K562 (cell line): ENCODE results near the gene ARV1. TPM values are rescaled to one million over a fixed set of nuclear protein-coding genes. Genes with fewer than 3 reads are reported as not detected.
A peak's percentile ranks its signal among the peaks of the same experiment; 100 is the strongest.

Experiments
- ADNP ChIP-seq: fragments of 200-800 bp; sonication (Bioruptor generic); IDR thresholded peaks from 2 replicates; pipeline ENCODE4 v1.6.1; 2016; ENCODE audit warnings: missing genetic modification characterization, missing compliant biosample characterization
- CTBP1 ChIP-seq: fragments of 450-650 bp; IDR thresholded peaks from 2 replicates; pipeline ENCODE4 v1.6.1; 2016; ENCODE audit warnings: borderline replicate concordance
- DACH1 ChIP-seq: fragments of 450-650 bp; IDR thresholded peaks from 2 replicates; pipeline ENCODE4 v1.6.1; 2018; ENCODE audit not compliant: partially characterized antibody
- E2F3 ChIP-seq: fragments of 250-450 bp; sonication (Bioruptor Pico); IDR thresholded peaks from 2 replicates; pipeline ENCODE4 v1.4.0; 2020; ENCODE audit warnings: mild to moderate bottlenecking
- JUN ChIP-seq, 2 experiments: sonication (generic) in 1 of 2; formaldehyde crosslinking in 1 of 2; IDR thresholded peaks; 2 replicates each; pipeline versions ENCODE4 v1.6.1 to v1.8.0; 2012 to 2022; ENCODE audit warnings: borderline replicate concordance in 2 of 2, mild to moderate bottlenecking in 2 of 2, improper control_type of control experiment in 1 of 2, low read depth in 1 of 2, low read length in 1 of 2, missing genetic modification reagents in 1 of 2
- MAFG ChIP-seq: fragments of 450-650 bp; conservative IDR thresholded peaks from 2 replicates; pipeline ENCODE4 v1.6.1; 2016; ENCODE audit warnings: missing genetic modification characterization, missing compliant biosample characterization
- NFE2 ChIP-seq: IDR thresholded peaks from 2 replicates; pipeline ENCODE4 v1.6.1; 2014; ENCODE audit warnings: antibody characterized with exemption, low read depth
- PHF8 ChIP-seq: fragments of 200-600 bp; sonication (generic); IDR thresholded peaks from 2 replicates; pipeline ENCODE4 v1.6.1; 2012; ENCODE audit warnings: mixed run types, mild to moderate bottlenecking, inconsistent platforms, low read length, moderate library complexity, borderline replicate concordance
- SRSF1 ChIP-seq: fragments of 200-400 bp; formaldehyde crosslinking; IDR thresholded peaks from 2 replicates; pipeline ENCODE4 v1.6.1; 2017; ENCODE audit warnings: mild to moderate bottlenecking, low read depth, low read length, moderate library complexity
- ZNF785 ChIP-seq: fragments of 250-450 bp; sonication (Bioruptor Pico); IDR thresholded peaks from 2 replicates; pipeline ENCODE4 v1.4.0; 2020; ENCODE audit warnings: mild to moderate bottlenecking
- polyA plus RNA-seq, 8 experiments: library from polyadenylated mRNA; depleted of rRNA in 4 of 8; stranded (reverse) in 5 of 8; unstranded in 3 of 8; fragments of >200 nt; fragmentation: Nextera tagmentation in 2 of 8; fragmentation: Illumina TruSeq in 1 of 8; extraction: Ambion mirVana in 2 of 8; extraction: Trizol in 1 of 8; gene quantifications; 2 replicates each; pipeline versions ENCODE4 v1.2.1 to v1.2.3, GENCODE V29; 2011 to 2014; ENCODE audit warnings: inconsistent platforms in 1 of 8, missing spikeins in 1 of 8
- total RNA-seq, 7 experiments: library from RNA; depleted of rRNA in 6 of 7; stranded (reverse); fragments of >200 nt in 6 of 7; fragmentation: Illumina TruSeq in 2 of 7; extraction: Trizol in 2 of 7; gene quantifications; 2 replicates each; pipeline versions ENCODE4 v1.2.1 to v1.2.3, GENCODE V29; 2011 to 2021; ENCODE audit warnings: low replicate concordance in 1 of 7
- TF ChIP-seq, protein P1 (sequence below): fragments of 250-450 bp; sonication (Bioruptor Pico); IDR thresholded peaks from 2 replicates; pipeline ENCODE4 v1.4.0; 2020; ENCODE audit warnings: borderline replicate concordance
- TF ChIP-seq, protein P2 (sequence below): sonication (generic); formaldehyde crosslinking; IDR thresholded peaks from 2 replicates; pipeline ENCODE4 v1.8.0; 2022; ENCODE audit warnings: mild to moderate bottlenecking, missing genetic modification reagents
- TF ChIP-seq, protein P3 (sequence below): sonication (generic); formaldehyde crosslinking; IDR thresholded peaks from 2 replicates; pipeline ENCODE4 v1.8.0; 2022; ENCODE audit warnings: mild to moderate bottlenecking, missing genetic modification reagents, borderline replicate concordance
- TF ChIP-seq, protein P4 (sequence below), 3 experiments: fragments of 200-800 bp in 1 of 3; sonication (Bioruptor generic) in 1 of 3; sonication (generic) in 1 of 3; formaldehyde crosslinking in 1 of 3; IDR thresholded peaks; 2 replicates each; pipeline versions ENCODE4 v1.6.1 to v1.8.0; 2016 to 2022; ENCODE audit warnings: mild to moderate bottlenecking in 2 of 3, missing compliant biosample characterization in 2 of 3, missing genetic modification characterization in 2 of 3, missing genetic modification reagents in 1 of 3
- TF ChIP-seq, protein P5 (sequence below), 2 experiments: fragments of 450-650 bp; IDR thresholded peaks; 2 replicates each; pipeline ENCODE4 v1.6.1; 2018; ENCODE audit warnings: mild to moderate bottlenecking in 2 of 2, low read depth in 1 of 2; ENCODE audit not compliant: partially characterized antibody in 2 of 2

ARV1 gene
- total and polyA plus RNA-seq, 9 of the 15 experiments (the other 6 are each of a cell fraction or from before 2014, with no cell fraction given), result 54.8 to 139 (median 74.0) TPM

DNA sequence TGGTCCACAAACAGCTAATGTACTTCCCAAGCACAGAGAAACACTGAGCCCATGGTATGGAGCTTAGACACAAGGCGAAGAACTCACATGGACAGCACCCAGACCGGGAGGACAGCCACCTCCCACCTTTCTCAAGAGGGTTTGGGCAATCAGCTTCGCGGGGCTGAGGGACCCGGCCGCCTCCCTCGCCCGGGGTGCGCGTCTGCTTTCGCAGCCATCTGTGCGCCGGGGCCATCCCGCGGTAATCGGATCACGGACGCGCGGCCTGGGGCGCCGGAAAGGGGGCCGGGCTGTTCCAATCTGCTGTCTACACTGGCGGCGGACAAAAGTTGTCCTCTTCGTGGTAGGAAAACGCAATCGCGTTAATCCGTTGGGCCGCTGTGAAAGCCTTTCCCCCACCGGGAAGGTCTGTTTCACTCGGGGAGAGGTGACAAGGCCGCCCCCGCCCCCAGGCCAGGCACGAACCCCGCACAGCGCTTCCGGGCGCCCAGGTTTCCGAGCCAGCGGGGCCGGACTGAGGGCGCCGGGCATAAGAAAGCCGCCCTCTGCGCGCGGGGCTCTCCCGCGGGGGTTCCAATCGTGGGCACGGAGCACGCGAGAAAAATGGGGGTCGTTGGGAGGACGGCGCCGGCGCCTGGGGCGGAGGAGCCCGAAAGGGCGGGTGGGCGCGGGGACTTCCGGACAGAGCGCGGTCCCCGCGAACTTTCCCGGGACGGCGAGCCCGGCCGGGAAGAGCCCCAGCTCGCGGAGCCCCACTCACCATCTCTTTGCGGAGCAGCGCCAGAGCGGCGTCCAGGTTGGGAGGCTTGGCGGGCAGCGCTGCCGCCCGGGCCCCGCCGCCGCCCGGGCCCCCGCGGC lies 60.5 kb downstream of the ARV1 start (continued):
- TF ChIP-seq, protein P1, sequence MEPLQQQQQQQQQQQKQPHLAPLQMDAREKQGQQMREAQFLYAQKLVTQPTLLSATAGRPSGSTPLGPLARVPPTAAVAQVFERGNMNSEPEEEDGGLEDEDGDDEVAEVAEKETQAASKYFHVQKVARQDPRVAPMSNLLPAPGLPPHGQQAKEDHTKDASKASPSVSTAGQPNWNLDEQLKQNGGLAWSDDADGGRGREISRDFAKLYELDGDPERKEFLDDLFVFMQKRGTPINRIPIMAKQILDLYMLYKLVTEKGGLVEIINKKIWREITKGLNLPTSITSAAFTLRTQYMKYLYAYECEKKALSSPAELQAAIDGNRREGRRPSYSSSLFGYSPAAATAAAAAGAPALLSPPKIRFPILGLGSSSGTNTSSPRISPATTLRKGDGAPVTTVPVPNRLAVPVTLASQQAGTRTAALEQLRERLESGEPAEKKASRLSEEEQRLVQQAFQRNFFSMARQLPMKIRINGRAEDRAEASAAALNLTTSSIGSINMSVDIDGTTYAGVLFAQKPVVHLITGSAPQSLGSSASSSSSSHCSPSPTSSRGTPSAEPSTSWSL, result no peak
- no peak for TF ChIP-seq NFE2
- TF ChIP-seq SRSF1, result no peak
- TF ChIP-seq PHF8, result 0 out of 2 replicates have a peak, but pooled peaks have one; percentile 25
- TF ChIP-seq ZNF785 (CRISPR knock-in tag), result no peak
- TF ChIP-seq CTBP1, result peak; percentile 49; the same call in 1 of the 2 replicates
- TF ChIP-seq, protein P2, sequence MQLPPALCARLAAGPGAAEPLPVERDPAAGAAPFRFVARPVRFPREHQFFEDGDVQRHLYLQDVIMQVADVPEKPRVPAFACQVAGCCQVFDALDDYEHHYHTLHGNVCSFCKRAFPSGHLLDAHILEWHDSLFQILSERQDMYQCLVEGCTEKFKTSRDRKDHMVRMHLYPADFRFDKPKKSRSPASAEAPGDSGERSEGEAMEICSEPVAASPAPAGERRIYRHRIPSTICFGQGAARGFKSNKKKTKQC (CRISPR knock-in tag), result 0 out of 2 replicates have a peak, but pooled peaks have one; percentile 38
- TF ChIP-seq, protein P3, sequence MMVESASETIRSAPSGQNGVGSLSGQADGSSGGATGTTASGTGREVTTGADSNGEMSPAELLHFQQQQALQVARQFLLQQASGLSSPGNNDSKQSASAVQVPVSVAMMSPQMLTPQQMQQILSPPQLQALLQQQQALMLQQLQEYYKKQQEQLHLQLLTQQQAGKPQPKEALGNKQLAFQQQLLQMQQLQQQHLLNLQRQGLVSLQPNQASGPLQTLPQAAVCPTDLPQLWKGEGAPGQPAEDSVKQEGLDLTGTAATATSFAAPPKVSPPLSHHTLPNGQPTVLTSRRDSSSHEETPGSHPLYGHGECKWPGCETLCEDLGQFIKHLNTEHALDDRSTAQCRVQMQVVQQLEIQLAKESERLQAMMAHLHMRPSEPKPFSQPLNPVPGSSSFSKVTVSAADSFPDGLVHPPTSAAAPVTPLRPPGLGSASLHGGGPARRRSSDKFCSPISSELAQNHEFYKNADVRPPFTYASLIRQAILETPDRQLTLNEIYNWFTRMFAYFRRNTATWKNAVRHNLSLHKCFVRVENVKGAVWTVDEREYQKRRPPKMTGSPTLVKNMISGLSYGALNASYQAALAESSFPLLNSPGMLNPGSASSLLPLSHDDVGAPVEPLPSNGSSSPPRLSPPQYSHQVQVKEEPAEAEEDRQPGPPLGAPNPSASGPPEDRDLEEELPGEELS (CRISPR knock-in tag), result no peak
- TF ChIP-seq JUN (IDR thresholded peaks at IDR 0.05; ENCODE audit: borderline replicate concordance, low read depth, low read length), result no peak
- TF ChIP-seq JUN (CRISPR knock-in tag; IDR thresholded peaks at IDR 0.05; ENCODE audit: borderline replicate concordance), result 0 out of 2 replicates have a peak, but pooled peaks have one; percentile 11
- TF ChIP-seq, protein P4, sequence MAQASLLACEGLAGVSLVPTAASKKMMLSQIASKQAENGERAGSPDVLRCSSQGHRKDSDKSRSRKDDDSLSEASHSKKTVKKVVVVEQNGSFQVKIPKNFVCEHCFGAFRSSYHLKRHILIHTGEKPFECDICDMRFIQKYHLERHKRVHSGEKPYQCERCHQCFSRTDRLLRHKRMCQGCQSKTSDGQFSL (CRISPR knock-in tag; IDR thresholded peaks at IDR 0.05), result 0 out of 2 replicates have a peak, but pooled peaks have one; percentile 26
- TF ChIP-seq, protein P4 (tag; IDR thresholded peaks at IDR 0.05), result peak in 1 of 2 experiments; percentile 30; a peak in 1 of 4 replicates
- TF ChIP-seq, protein P5, sequence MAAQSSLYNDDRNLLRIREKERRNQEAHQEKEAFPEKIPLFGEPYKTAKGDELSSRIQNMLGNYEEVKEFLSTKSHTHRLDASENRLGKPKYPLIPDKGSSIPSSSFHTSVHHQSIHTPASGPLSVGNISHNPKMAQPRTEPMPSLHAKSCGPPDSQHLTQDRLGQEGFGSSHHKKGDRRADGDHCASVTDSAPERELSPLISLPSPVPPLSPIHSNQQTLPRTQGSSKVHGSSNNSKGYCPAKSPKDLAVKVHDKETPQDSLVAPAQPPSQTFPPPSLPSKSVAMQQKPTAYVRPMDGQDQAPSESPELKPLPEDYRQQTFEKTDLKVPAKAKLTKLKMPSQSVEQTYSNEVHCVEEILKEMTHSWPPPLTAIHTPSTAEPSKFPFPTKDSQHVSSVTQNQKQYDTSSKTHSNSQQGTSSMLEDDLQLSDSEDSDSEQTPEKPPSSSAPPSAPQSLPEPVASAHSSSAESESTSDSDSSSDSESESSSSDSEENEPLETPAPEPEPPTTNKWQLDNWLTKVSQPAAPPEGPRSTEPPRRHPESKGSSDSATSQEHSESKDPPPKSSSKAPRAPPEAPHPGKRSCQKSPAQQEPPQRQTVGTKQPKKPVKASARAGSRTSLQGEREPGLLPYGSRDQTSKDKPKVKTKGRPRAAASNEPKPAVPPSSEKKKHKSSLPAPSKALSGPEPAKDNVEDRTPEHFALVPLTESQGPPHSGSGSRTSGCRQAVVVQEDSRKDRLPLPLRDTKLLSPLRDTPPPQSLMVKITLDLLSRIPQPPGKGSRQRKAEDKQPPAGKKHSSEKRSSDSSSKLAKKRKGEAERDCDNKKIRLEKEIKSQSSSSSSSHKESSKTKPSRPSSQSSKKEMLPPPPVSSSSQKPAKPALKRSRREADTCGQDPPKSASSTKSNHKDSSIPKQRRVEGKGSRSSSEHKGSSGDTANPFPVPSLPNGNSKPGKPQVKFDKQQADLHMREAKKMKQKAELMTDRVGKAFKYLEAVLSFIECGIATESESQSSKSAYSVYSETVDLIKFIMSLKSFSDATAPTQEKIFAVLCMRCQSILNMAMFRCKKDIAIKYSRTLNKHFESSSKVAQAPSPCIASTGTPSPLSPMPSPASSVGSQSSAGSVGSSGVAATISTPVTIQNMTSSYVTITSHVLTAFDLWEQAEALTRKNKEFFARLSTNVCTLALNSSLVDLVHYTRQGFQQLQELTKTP (IDR thresholded peaks at IDR 0.05; ENCODE audit: low read depth in 1 of 2, partially characterized antibody in 2 of 2), result no peak
- TF ChIP-seq ADNP, result no peak
- no peak for TF ChIP-seq DACH1
- TF ChIP-seq E2F3 (CRISPR knock-in tag), result 0 out of 2 replicates have a peak, but pooled peaks have one; percentile 36
- no peak for TF ChIP-seq MAFG (tag)
